Activated CD8-positive, alpha-beta memory T cell treated with anti-CD3 and anti-CD28 coated beads for 36 hours (primary cell): Measurements from ENCODE around the gene APBB3. TPM values are rescaled to one million over a fixed set of nuclear protein-coding genes. Genes with fewer than 3 reads are reported as not detected.

ENCODE experiments used
- CTCF ChIA-PET: fragments of 350-600 bp; sonication (Branson Sonifier 250); formaldehyde crosslinking; loops from one replicate; lab custom pipeline; 2021; ENCODE audit warnings: antibody characterized with exemption; lab: Charles Lee
- POLR2A ChIA-PET: fragments of 350-600 bp; sonication (Branson Sonifier 250); formaldehyde crosslinking; loops from one replicate; lab custom pipeline; 2021; ENCODE audit warnings: antibody characterized with exemption; lab: Charles Lee
- total RNA-seq, 2 experiments: library from RNA; stranded (reverse); gene quantifications; one replicate each; pipeline ENCODE4 v1.2.3, GENCODE V29; 2021

Gene APBB3
- total RNA-seq, 2 experiments from 2014 or later: 14.1 to 15.3 TPM

DNA sequence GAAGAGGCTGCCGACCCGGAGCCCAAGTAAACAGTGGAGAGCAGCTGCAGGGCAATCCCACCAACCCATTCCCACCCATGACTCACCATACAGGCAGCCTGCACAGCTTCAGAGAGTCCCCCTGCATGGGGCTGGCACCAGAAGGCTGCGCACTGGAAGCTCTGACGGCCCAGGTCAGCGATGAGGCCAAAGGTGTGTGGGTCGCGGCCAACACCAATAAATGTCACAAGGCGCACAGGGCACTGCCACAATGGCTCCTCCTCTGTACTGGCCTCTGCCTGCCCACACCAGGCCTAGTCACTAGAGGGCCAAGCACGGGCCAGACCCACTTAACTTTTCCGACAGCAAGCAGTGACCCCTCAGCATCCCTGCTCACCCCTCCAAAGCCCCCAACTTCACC lies 4.2 kb downstream of the APBB3 start:
- ChIA-PET CTCF (no interaction called here), POLR2A (no interaction called here)

DNA sequence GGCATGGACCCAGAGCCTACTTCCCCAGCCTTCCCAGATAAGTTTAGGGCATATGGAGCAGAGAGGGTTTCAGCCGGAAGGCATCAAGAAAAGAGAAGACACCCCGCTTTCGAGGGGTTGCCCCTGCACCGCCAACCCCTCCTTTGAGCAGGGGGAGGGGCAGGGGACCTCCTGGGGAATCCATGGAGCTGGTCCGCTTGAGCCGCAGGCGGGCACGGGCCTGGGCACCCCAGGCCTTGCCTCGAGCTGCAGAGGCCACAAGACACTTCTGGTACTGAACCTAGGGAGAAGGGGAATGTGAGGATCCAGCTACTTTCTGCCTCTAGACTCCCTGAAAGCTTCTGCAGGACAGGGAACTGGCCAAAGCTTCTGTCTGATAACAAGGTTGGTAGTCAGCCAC lies 5.9 kb downstream of the APBB3 start:
- CTCF ChIA-PET: interaction anchor here (2.4 kb wide), 1 partner anchor 76 kb away, joined by 6 read pairs; no protein-coding TSS in a partner anchor
- POLR2A ChIA-PET: interaction anchor here (0.5 to 0.9 kb wide), 2 partner anchors 8 to 11 kb away, joined by 3 read pairs; no protein-coding TSS in a partner anchor

DNA sequence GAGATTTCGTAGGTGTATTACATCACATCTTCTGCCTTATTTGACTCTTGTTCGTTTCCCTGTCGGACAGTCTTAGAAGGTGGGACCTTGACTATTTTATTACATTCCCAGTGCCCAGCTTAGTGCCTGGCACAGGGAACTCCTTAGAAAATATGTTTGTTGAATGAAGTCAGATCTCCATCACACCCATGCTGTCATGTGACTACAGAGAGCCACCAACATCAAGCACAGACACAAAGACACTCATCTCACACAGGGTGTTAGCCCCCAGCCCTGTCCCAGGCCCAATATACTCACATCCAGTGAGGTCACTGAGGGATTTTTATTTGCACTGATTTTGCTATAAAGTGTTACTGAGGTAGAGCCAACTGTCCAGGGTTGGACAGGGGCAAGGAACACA lies 6.4 kb downstream of the APBB3 start:
- ChIA-PET CTCF (interaction anchor here (0.5 to 2.4 kb wide), 4 partner anchors 10 to 149 kb away, joined by 3 to 6 read pairs (median 5); partner anchors contain the start of gene EIF4EBP3), POLR2A (interaction anchor here (0.5 to 1.4 kb wide), 6 partner anchors 8 to 89 kb away, joined by 3 to 7 read pairs (median 3); partner anchors contain the start of gene EIF4EBP3)

- POLR2A ChIA-PET: interaction anchor here (0.6 to 1.4 kb wide), 6 partner anchors 9 to 89 kb away, joined by 3 to 7 read pairs (median 4); partner anchors contain the start of gene EIF4EBP3
- CTCF ChIA-PET: interaction anchor here (0.5 to 2.4 kb wide), 5 partner anchors 9 to 148 kb away, joined by 3 to 6 read pairs (median 5); partner anchors contain the start of gene EIF4EBP3
Measured at GRCh38 chr5:140557136-140557805, 7.1 kb downstream of the APBB3 start, which contains the start of gene SRA1. Gene SRA1, minus strand, starts transcription at chr5:140557473. Its CDS starts 21 bp downstream, at chr5:140557452.

DNA sequence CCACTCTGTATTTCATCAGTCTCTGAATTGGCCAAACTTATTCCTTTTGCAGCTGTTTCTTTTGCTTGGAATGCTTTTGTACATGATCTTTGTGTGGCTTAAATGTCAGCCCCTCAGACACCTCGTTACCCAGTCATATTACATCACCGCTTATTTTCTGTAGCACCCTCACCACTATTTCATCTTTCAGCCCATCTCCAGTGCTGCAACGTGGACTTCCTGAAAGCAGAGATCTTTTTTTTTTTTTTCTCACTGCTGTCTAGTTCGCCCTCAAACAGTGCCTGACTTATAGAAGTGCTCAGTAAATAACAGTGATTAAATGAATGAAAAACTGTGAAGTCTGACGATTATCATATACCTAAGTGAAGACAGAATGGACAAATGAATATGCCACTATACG lies 8.0 kb downstream of the APBB3 start:
- ChIA-PET CTCF (interaction anchor here (1.1 to 2.4 kb wide), 2 partner anchors 11 to 78 kb away, joined by 5 to 6 read pairs; no protein-coding TSS in a partner anchor), POLR2A (interaction anchor here (0.6 to 1.4 kb wide), 3 partner anchors 9 to 76 kb away, joined by 4 to 5 read pairs (median 5); partner anchors contain the start of gene EIF4EBP3)

DNA sequence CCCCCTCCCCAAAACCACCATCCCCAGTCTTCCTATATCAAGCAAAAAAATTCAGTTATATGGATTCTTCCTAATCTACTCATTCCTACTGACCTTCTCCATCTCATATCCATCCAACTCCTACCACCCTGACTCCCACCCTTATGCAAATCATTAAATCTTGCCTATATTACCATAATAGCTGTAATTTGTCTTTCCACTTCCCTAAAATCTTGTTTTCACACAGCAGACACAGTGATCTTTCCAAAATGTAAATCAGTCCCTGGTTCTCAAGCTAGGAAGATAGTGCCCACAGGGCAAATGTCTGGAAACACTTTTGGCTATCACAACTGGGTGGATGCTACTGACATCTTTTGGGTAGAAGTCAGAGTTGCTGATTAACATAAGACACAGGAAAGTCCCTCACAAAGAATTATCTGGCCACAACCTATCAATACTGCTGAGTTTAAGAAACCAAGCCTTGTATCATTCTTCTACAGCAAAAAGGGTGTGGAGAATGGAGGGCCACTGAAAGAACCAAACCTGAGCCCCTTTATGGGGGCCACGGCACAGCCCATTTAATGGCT lies 8.6 kb downstream of the APBB3 start:
- ChIA-PET CTCF (interaction anchor here (0.6 kb wide), 2 partner anchors 124 to 153 kb away, joined by 3 to 7 read pairs; no protein-coding TSS in a partner anchor), POLR2A (interaction anchor here (0.6 to 0.7 kb wide), 2 partner anchors 76 to 145 kb away, joined by 3 to 5 read pairs; no protein-coding TSS in a partner anchor)

DNA sequence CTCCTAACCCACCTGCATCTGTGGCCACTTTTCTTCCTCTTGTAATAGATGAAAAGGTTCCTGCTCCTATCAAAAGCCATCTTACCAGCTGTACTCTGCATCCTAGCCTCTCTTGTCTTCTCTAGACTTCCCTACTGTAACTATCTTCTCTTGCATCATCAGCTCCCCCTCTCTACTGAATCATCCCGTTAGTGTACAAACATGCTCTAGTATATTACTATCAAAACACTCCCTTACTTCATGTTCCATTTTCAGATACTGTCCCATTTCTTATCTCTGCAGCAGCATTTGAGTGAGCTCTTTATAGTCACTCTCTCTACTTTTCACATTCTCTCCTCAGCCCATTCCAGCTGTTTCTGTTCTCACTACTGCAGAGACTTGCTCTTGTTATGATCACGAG lies 9.9 kb downstream of the APBB3 start:
- POLR2A ChIA-PET: interaction anchor here (0.7 kb wide), 1 partner anchor 152 kb away, joined by 4 read pairs; no protein-coding TSS in a partner anchor
- CTCF ChIA-PET: interaction anchor here (0.6 to 1.2 kb wide), 3 partner anchors 9 to 80 kb away, joined by 3 to 5 read pairs (median 5); partner anchors contain the start of gene APBB3

GRCh38 chr5:140553657-140554056 lies 10.7 kb downstream of the APBB3 start:
- ChIA-PET POLR2A (interaction anchor here (1.2 kb wide), 1 partner anchor 81 kb away, joined by 4 read pairs; no protein-coding TSS in a partner anchor), CTCF (interaction anchor here (1.1 to 1.7 kb wide), 2 partner anchors 77 to 180 kb away, joined by 3 to 4 read pairs; no protein-coding TSS in a partner anchor)

- CTCF ChIA-PET: interaction anchor here (0.7 to 1.7 kb wide), 2 partner anchors 17 to 179 kb away, joined by 3 to 4 read pairs; no protein-coding TSS in a partner anchor
- POLR2A ChIA-PET: no interaction called here
Measured at GRCh38 chr5:140551872-140552271, 12.5 kb downstream of the APBB3 start.

DNA sequence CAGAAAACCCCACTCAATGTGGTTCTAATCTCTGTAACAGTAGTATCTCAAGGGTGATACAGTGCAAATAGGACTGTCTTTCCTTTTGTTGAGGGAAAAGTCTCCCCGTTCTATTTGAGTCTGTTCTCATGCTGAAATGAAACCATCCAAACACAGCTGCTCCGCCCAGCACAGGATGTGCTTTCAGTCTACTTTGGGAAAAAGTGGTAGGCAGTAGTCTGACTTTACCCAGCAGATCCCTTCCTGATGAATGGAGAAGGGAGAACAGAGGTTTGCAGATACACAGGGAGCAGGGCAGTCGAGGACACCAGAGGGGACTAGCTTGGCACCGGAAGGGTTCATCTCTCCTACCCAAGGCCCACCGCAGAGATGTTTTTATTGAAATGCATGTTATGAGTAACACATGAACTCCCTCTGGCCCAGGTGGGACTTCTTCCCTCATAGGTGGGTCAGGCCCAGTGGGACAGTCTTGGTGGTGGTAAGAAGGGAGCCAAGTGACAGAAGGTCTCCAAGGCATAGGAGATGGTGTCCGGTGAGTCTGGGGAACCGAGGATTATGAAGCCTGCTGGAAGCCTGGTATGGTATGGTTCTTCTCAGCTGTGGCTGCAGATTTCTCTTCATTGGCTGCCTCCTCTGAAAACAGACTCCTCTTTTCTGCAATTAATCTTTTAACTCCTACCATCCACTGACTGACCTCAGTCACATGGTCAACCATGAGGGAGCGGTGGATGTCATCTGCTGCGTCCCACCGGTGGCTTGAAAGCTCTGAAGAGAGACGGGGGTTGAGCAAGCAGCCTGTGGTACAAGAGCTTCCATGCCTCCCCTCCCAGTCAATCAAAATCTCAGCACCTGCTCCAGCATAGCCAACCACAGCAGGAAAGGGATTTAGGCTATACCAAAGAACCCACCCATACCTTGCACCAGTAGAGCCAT lies 14.0 kb downstream of the APBB3 start:
- ChIA-PET POLR2A (no interaction called here), CTCF (interaction anchor here (1.2 kb wide), 1 partner anchor 14 kb away, joined by 3 read pairs; no protein-coding TSS in a partner anchor)

GRCh38 chr5:140549237-140550144 lies 14.9 kb downstream of the APBB3 start:
- ChIA-PET CTCF (interaction anchor here (1.2 kb wide), 1 partner anchor 14 kb away, joined by 3 read pairs; no protein-coding TSS in a partner anchor), POLR2A (interaction anchor here (0.7 to 1.6 kb wide), 2 partner anchors 8 to 115 kb away, joined by 3 to 7 read pairs; partner anchors contain the start of genes SRA1 and WDR55)

DNA sequence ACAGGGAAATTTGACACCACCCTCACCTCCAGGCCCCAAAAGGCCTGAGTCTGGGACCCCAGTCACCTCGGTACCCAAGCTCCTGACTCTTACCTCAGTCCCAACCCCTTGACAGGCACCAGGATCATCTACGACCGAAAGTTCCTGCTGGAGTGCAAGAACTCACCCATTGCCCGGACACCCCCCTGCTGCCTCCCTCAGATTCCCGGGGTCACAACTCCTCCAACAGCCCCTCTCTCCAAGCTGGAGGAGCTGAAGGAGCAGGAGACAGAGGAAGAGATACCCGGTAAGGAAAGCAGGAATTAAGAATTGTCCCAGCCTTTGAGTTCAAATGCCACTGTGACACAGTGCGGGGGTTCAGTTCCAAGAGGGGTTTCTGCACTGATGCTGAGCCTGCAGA lies 15.6 kb downstream of the APBB3 start:
- ChIA-PET POLR2A (interaction anchor here (0.7 to 1.6 kb wide), 3 partner anchors 9 to 115 kb away, joined by 3 to 8 read pairs (median 7); partner anchors contain the start of genes IK, NDUFA2, SRA1 and WDR55), CTCF (interaction anchor here (0.6 to 3.4 kb wide), 4 partner anchors 9 to 96 kb away, joined by 3 to 15 read pairs (median 5); partner anchors contain the start of gene SRA1)

GRCh38 chr5:140548300-140548688 lies 16.1 kb downstream of the APBB3 start:
- POLR2A ChIA-PET: interaction anchor here (1.6 kb wide), 2 partner anchors 9 to 99 kb away, joined by 7 to 8 read pairs; partner anchors contain the start of genes IK, NDUFA2 and SRA1
- CTCF ChIA-PET: interaction anchor here (0.6 to 3.4 kb wide), 5 partner anchors 9 to 197 kb away, joined by 3 to 15 read pairs (median 4); partner anchors contain the start of gene SRA1

GRCh38 chr5:140547508-140548299 lies 16.7 kb downstream of the APBB3 start, which contains the start of gene EIF4EBP3:
Gene EIF4EBP3, plus strand, starts transcription at chr5:140547662. Its CDS starts 76 bp downstream, at chr5:140547738.
- ChIA-PET POLR2A (interaction anchor here (0.5 to 1.6 kb wide), 7 partner anchors 10 to 100 kb away, joined by 3 to 8 read pairs (median 5); partner anchors contain the start of genes APBB3, IK, NDUFA2 and SLC35A4), CTCF (interaction anchor here (0.8 to 3.4 kb wide), 5 partner anchors 10 to 196 kb away, joined by 3 to 15 read pairs (median 4); partner anchors contain the start of gene SRA1)

DNA sequence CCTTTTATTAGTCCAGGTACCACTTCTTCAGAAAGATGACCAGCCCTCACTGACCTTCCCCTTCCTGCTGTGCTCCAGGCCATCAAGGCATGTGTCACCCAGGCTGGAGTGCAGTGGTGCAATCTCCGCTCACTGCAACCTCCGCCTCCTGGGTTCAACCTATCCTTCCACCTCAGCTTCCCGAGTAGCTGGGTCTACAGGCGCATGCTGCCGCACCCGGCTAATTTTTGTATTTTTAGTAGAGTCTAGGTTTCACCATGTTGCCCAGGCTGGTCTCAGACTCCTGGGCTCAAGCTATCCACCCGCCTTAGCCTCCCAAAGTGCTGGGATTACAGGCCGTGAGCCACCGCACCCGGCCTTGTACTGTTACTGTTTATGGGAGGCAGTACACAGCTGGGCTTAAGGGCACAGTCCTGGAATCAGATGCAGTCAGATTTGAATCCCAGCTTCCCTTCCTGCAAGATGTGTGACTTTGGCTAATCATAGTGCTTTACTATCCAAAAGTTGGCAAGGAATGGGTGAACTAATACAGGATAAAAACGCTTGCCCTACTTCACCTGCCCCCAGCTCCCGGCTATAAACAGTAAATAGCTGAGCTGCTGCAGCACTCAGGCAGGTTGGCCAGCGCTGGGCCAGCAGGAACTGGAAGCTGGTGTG lies 17.4 kb downstream of the APBB3 start:
- POLR2A ChIA-PET: interaction anchor here (0.5 to 1.2 kb wide), 5 partner anchors 10 to 81 kb away, joined by 3 to 5 read pairs (median 4); partner anchors contain the start of genes APBB3, SLC35A4 and SRA1
- CTCF ChIA-PET: interaction anchor here (0.8 to 3.4 kb wide), 4 partner anchors 10 to 88 kb away, joined by 3 to 15 read pairs (median 5); partner anchors contain the start of gene SRA1
